Activated naive CD4-positive, alpha-beta T cell treated with anti-CD3 and anti-CD28 coated beads, Interleukin-2, amount 10 ng/mL, durations not matched to agents 7 days and 5 days (primary cell): Measurements from ENCODE around the gene CKMT2.

Experiments
- CTCF ChIA-PET: fragments of 350-600 bp; sonication (Branson Sonifier 250); formaldehyde crosslinking; loops from one replicate; lab custom pipeline; 2021; ENCODE audit warnings: antibody characterized with exemption; lab: Charles Lee
- DNase-seq: peaks from one replicate; pipeline ENCODE4 v3.0.0-alpha.2; 2020
- H3K27ac Mint-ChIP-seq: one replicate; pipeline ENCODE4 v1.8.0; 2021; ENCODE audit warnings: mild to moderate bottlenecking, moderate library complexity, mixed read lengths
- H3K27me3 Mint-ChIP-seq: one replicate; pipeline ENCODE4 v1.8.0; 2021; ENCODE audit warnings: mild to moderate bottlenecking, mixed read lengths
- H3K36me3 Mint-ChIP-seq: one replicate; pipeline ENCODE4 v1.8.0; 2021; ENCODE audit warnings: mixed read lengths
- H3K4me1 Mint-ChIP-seq: one replicate; pipeline ENCODE4 v1.8.0; 2021; ENCODE audit warnings: mixed read lengths
- H3K4me3 Mint-ChIP-seq: one replicate; pipeline ENCODE4 v1.8.0; 2021; ENCODE audit warnings: mild to moderate bottlenecking, moderate library complexity, mixed read lengths
- H3K9me3 Mint-ChIP-seq: one replicate; pipeline ENCODE4 v1.8.0; 2021; ENCODE audit warnings: mixed read lengths

The CKMT2 gene

GRCh38 chr5:81230416-81230815, 2.7 kb upstream of the CKMT2 start:
- Mint-ChIP-seq H3K4me3 (no peak overlapping the region), H3K9me3 (no peaks in the 10 kb centered on the region), H3K36me3 (peaks cover 1% of the 10 kb centered on the region), H3K27ac (no peak overlapping the region), H3K27me3 (peaks cover 11% of the 10 kb centered on the region), H3K4me1 (peaks cover 22% of the 10 kb centered on the region)
- CTCF ChIA-PET: no interaction called here
- no peak for DNase-seq

GRCh38 chr5:81232464-81233079, 550 bp upstream of the CKMT2 start:
- H3K9me3 Mint-ChIP-seq: no peaks in the 10 kb centered on the region
- CTCF ChIA-PET: no interaction called here

GRCh38 chr5:81234299-81234698, 1.2 kb downstream of the CKMT2 start:
- DNase-seq: no peak
- H3K27me3 Mint-ChIP-seq: peaks cover 7% of the 10 kb centered on the region
- CTCF ChIA-PET: no interaction called here
- no peaks in the 10 kb centered on the region for H3K9me3 Mint-ChIP-seq
- H3K4me3 Mint-ChIP-seq: no peak overlapping the region
- H3K4me1 Mint-ChIP-seq: peaks cover 33% of the 10 kb centered on the region
- H3K36me3 Mint-ChIP-seq: peaks cover 2% of the 10 kb centered on the region
- H3K27ac Mint-ChIP-seq: peak overlapping the region; percentile 73

More at GRCh38 chr5:81232464-81233079, 550 bp upstream of the CKMT2 start:
- Mint-ChIP-seq H3K4me1 (peaks cover 33% of the 10 kb centered on the region), H3K4me3 (no peak overlapping the region), H3K27ac (no peak overlapping the region), H3K27me3 (peaks cover 11% of the 10 kb centered on the region), H3K36me3 (peaks cover 2% of the 10 kb centered on the region)
- no peak for DNase-seq

GRCh38 chr5:81234801-81235200, 1.7 kb downstream of the CKMT2 start:
- peaks cover 2% of the 10 kb centered on the region for H3K36me3 Mint-ChIP-seq
- H3K27me3 Mint-ChIP-seq: peaks cover 7% of the 10 kb centered on the region
- H3K4me3 Mint-ChIP-seq: no peak overlapping the region
- no peaks in the 10 kb centered on the region for H3K9me3 Mint-ChIP-seq
- peak overlapping the region; percentile 73 for H3K27ac Mint-ChIP-seq
- DNase-seq: no peak
- CTCF ChIA-PET: no interaction called here
- peaks cover 33% of the 10 kb centered on the region for H3K4me1 Mint-ChIP-seq

- Mint-ChIP-seq H3K4me3 (no peak overlapping the region), H3K36me3 (peaks cover 2% of the 10 kb centered on the region), H3K9me3 (no peaks in the 10 kb centered on the region), H3K27me3 (peaks cover 7% of the 10 kb centered on the region), H3K4me1 (peaks cover 33% of the 10 kb centered on the region), H3K27ac (peak overlapping the region; percentile 73)
- DNase-seq: no peak
- CTCF ChIA-PET: no interaction called here
Measured at GRCh38 chr5:81235287-81236072, 2.4 kb downstream of the CKMT2 start.

GRCh38 chr5:81238460-81238859, 5.3 kb downstream of the CKMT2 start:
- H3K4me3 Mint-ChIP-seq: no peak overlapping the region
- peaks cover 2% of the 10 kb centered on the region for H3K36me3 Mint-ChIP-seq
- no peak overlapping the region for H3K27ac Mint-ChIP-seq
- peaks cover 30% of the 10 kb centered on the region for H3K4me1 Mint-ChIP-seq
- CTCF ChIA-PET: interaction anchor here (1.0 kb wide), 1 partner anchor 14 kb away, joined by 3 read pairs; no protein-coding TSS in a partner anchor
- H3K9me3 Mint-ChIP-seq: no peaks in the 10 kb centered on the region
- no peak for DNase-seq
- H3K27me3 Mint-ChIP-seq: no peaks in the 10 kb centered on the region

- DNase-seq: no peak
- H3K27me3 Mint-ChIP-seq: no peaks in the 10 kb centered on the region
- H3K4me3 Mint-ChIP-seq: no peak overlapping the region
- H3K36me3 Mint-ChIP-seq: peaks cover 1% of the 10 kb centered on the region
- no peaks in the 10 kb centered on the region for H3K9me3 Mint-ChIP-seq
- CTCF ChIA-PET: no interaction called here
- H3K27ac Mint-ChIP-seq: no peak overlapping the region
- peaks cover 19% of the 10 kb centered on the region for H3K4me1 Mint-ChIP-seq
Measured at GRCh38 chr5:81239613-81240012, 6.5 kb downstream of the CKMT2 start.

- DNase-seq: no peak
- Mint-ChIP-seq H3K4me3 (no peak overlapping the region), H3K4me1 (peaks cover 5% of the 10 kb centered on the region), H3K27ac (no peak overlapping the region), H3K27me3 (no peaks in the 10 kb centered on the region), H3K9me3 (no peaks in the 10 kb centered on the region), H3K36me3 (peaks cover 1% of the 10 kb centered on the region)
- CTCF ChIA-PET: interaction anchor here (1.1 kb wide), 1 partner anchor 9 kb away, joined by 3 read pairs; no protein-coding TSS in a partner anchor
Measured at GRCh38 chr5:81241001-81241400, 7.9 kb downstream of the CKMT2 start.

GRCh38 chr5:81241961-81242648, 9.0 kb downstream of the CKMT2 start:
- Mint-ChIP-seq H3K36me3 (no peaks in the 10 kb centered on the region), H3K27me3 (no peaks in the 10 kb centered on the region), H3K4me3 (no peak overlapping the region), H3K9me3 (no peaks in the 10 kb centered on the region), H3K27ac (no peak overlapping the region), H3K4me1 (no peaks in the 10 kb centered on the region)
- CTCF ChIA-PET: interaction anchor here (1.1 kb wide), 1 partner anchor 8 kb away, joined by 3 read pairs; no protein-coding TSS in a partner anchor
- DNase-seq: no peak

GRCh38 chr5:81242906-81243436, 9.8 kb downstream of the CKMT2 start:
- DNase-seq: no peak
- Mint-ChIP-seq H3K36me3 (no peaks in the 10 kb centered on the region), H3K27me3 (no peaks in the 10 kb centered on the region), H3K4me3 (no peak overlapping the region), H3K9me3 (no peaks in the 10 kb centered on the region), H3K27ac (no peak overlapping the region), H3K4me1 (no peaks in the 10 kb centered on the region)
- CTCF ChIA-PET: no interaction called here

GRCh38 chr5:81244451-81244850, 11.3 kb downstream of the CKMT2 start:
- DNase-seq: no peak
- H3K4me3 Mint-ChIP-seq: no peak overlapping the region
- no peaks in the 10 kb centered on the region for H3K4me1 Mint-ChIP-seq
- no peaks in the 10 kb centered on the region for H3K27me3 Mint-ChIP-seq
- H3K36me3 Mint-ChIP-seq: no peaks in the 10 kb centered on the region
- H3K9me3 Mint-ChIP-seq: no peaks in the 10 kb centered on the region
- CTCF ChIA-PET: no interaction called here
- H3K27ac Mint-ChIP-seq: no peak overlapping the region

GRCh38 chr5:81245871-81246235, 12.7 kb downstream of the CKMT2 start:
- Mint-ChIP-seq H3K36me3 (no peaks in the 10 kb centered on the region), H3K9me3 (no peaks in the 10 kb centered on the region), H3K4me3 (no peak overlapping the region), H3K27ac (no peak overlapping the region), H3K27me3 (no peaks in the 10 kb centered on the region), H3K4me1 (no peaks in the 10 kb centered on the region)
- DNase-seq: no peak
- CTCF ChIA-PET: no interaction called here

- CTCF ChIA-PET: no interaction called here
- no peak for DNase-seq
- no peaks in the 10 kb centered on the region for H3K4me1 Mint-ChIP-seq
- no peaks in the 10 kb centered on the region for H3K9me3 Mint-ChIP-seq
- H3K4me3 Mint-ChIP-seq: no peak overlapping the region
- no peaks in the 10 kb centered on the region for H3K27me3 Mint-ChIP-seq
- H3K36me3 Mint-ChIP-seq: no peaks in the 10 kb centered on the region
- H3K27ac Mint-ChIP-seq: no peak overlapping the region
Measured at GRCh38 chr5:81246697-81247096, 13.6 kb downstream of the CKMT2 start.

GRCh38 chr5:81247441-81247972, 14.4 kb downstream of the CKMT2 start:
- CTCF ChIA-PET: no interaction called here
- no peaks in the 10 kb centered on the region for H3K4me1 Mint-ChIP-seq
- no peak overlapping the region for H3K4me3 Mint-ChIP-seq
- no peaks in the 10 kb centered on the region for H3K36me3 Mint-ChIP-seq
- no peaks in the 10 kb centered on the region for H3K9me3 Mint-ChIP-seq
- no peak for DNase-seq
- no peaks in the 10 kb centered on the region for H3K27me3 Mint-ChIP-seq
- H3K27ac Mint-ChIP-seq: no peak overlapping the region
